ENCODE results near the gene PEAK3.

PEAK3 gene

GRCh38 chr19:2315121-2315817 lies 33.3 kb upstream of the PEAK3 start:
- no peak for DNase-seq

GRCh38 chr19:2312820-2313501 lies 31.0 kb upstream of the PEAK3 start:
- no peak for DNase-seq

DNA sequence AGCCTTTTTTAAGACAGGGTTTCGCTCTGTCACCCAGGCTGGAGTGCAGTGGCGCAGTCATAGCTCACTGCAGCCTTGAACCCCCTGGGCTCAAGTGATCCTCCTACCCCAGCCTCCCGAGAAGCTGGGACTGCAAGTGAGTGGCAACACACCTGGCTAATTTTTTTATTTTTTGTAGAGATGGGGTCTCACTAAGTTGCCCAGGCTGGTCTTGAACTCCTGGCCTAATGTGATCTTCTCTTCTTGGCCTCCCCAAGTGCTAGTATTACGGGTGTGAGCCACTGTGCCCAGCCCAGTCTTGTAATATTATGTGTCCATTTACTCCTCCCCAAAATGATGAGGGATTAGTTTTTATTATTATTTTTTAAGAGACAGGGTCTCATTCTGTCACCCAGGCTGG lies 29.1 kb upstream of the PEAK3 start:
- no peak for DNase-seq

- no peak for DNase-seq
Measured at GRCh38 chr19:2309734-2310362, 27.9 kb upstream of the PEAK3 start.

- DNase-seq = no peak
Measured at GRCh38 chr19:2308114-2308556, 26.2 kb upstream of the PEAK3 start, which contains the start of gene LINGO3. Gene LINGO3 (minus strand): TSS chr19:2308154. CDS start chr19:2291776, 16,378 bp downstream.

DNA sequence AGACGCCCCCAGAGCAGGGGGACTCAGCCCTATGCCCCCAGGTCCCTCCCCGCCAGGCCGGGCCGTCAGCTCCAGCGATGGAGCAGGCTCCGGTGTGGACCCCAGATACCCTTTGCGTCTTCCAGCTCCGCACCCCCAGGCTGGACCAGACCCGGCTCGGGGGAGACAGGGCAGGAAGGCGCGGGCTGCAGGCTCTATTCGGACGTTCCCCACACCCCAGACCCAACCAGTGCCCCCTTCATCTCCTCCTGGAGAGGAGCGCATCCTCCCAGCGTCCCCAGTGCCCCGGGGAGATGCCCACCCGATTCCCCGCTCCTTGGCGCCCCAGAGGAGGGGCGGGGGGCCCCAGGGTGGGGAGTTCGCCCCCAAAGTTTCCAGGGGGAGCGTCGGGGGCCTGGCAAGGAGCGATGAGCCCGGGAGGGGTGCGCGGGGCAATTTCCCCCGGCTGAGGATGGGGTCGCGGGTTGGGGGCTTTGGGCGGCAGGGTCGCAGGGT lies 25.6 kb upstream of the PEAK3 start:
- no peak for DNase-seq

DNA sequence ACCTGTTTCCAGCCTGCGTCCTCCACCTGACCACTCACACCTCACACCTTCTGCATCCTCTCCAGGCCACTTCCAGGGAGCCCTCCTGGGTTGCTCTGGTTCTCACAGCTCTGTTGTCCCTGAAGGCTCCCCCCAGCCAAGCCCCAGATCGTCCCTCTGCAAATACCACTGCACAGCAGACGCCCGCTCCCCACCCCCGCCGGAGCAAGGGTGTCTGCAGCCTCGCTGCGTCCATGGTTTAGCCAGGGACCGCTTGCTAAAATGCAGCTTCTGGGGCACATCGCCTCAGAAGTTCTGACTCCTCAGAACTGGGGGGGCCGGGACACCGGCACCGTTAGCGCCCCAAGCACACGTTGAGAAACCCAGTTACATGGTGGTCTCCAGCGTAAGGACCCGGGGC lies 25.0 kb upstream of the PEAK3 start:
- DNase-seq = no peak

DNA sequence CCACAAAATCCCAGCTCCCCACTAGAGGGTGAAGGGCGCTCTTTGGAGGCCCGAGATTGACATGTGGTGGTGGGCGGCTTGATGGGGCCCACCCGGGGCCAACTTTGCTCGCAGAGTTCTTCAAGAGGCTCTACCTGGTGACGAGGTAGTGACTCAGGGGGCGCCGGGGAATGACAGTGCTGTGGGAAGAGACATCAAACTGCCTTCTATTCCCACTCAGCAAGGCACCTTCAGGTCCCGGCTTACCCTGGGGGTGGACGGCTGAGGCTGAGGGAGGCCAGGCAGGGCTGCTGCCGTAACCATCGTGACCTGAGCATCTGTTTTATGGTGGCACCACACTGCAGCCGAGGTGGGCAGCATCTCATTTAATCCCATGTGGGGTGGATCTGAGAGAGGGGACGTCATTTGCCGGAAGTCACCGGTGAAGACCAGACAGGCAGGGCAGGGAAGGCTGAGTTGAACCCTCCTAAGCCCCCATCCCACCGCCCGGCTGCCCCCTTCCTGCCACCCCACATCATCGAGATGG lies 24.4 kb upstream of the PEAK3 start:
- DNase-seq = no peak

DNA sequence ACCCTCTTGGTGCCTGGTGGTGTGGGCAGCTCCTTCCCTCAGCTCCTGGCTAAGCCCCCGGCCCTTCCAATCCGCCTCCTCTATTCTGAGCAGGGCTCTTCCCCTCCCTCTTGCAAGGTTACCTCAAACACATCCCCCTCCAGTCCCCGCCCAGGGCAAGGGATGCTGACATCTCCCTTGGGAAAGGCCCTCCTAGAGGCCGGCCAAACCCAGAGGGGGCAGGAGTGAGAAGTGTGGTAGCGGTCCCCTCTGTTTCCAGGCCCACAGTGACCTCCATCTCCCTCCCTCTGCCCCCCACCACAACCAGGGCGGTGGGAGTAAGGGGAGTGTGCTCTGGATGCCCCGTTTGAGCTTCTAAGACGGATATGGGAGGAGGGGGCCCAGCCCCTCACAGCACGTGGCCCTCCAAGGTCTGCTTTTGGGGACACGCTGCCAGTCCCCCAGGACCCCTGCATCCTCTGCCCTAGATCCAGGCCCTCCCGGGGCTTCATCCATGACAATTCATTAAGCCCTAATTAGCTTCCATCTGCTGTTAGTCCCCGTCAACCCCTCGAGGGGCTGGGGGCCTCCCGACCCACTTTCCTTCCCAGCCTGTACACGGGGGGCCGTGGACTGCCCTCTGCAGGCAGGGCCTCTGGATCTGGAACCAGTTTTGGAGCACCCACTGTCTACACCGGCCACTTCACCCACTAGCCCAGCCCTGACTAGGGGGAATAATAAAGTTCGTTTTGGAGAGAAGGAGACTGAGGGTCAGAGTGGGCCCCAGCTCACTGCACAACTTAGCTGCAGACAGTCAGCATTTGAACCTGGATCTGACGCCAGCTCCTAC lies 23.7 kb upstream of the PEAK3 start:
- DNase-seq = no peak

GRCh38 chr19:2303211-2303798 lies 21.3 kb upstream of the PEAK3 start:
- no peak for DNase-seq

GRCh38 chr19:2302319-2303210 lies 20.6 kb upstream of the PEAK3 start:
- DNase-seq = peak; percentile 56

DNA sequence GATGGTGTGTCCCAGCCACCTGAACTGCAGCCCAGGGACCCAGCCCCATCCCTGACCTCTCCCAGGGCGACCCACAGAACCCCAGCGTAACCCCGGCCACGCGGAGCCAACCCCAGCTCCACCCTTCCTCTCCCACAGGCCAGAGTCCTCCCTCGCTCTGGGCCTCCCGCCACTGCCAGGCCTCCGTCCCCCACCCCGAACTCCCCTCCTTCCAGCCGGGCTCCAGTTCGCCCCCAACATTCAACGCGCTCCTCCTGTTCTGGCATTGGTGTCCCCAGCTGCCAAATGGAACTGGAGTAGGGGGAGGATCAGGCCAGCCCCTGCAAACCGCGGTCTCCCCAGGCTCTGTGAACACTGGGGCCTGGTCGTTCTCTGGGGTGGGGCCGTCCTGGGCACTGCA lies 18.6 kb upstream of the PEAK3 start:
- no peak for DNase-seq

- no peak for DNase-seq
Measured at GRCh38 chr19:2296141-2296540, 14.2 kb upstream of the PEAK3 start.

- no peak for DNase-seq
Measured at GRCh38 chr19:2294687-2295335, 12.8 kb upstream of the PEAK3 start.

DNA sequence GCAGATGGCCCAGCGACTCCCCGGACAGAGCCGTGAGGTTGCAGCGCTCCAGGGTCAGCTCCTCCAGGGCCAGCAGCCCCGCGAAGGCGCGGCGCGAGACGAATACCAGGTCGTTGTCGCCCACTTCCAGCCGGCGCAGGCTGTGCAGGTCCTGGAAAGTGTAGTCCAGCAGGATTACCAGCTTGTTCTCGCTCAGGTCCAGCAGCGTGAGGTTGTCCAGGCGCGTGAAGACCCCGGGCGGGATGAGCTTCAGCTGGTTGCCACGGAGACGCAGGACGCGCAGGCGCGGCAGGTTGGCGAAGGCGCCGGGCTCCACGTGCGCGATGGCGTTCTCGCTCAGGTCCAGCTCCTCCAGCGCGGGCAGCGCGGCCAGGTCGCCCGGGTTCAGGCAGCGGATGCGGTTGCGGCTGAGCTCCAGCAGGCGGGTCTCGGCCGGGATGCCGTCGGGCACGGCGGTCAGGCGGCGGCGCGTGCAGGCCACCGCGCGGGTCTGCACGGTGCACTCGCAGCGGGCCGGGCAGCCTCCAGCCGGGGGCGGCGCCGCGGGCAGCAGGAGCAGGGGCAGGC lies 9.3 kb upstream of the PEAK3 start:
- DNase-seq = no peak

GRCh38 chr19:2290441-2291184 lies 8.6 kb upstream of the PEAK3 start:
- no peak for DNase-seq

GRCh38 chr19:2289714-2290435 lies 7.9 kb upstream of the PEAK3 start:
- DNase-seq = peak; percentile 84

DNA sequence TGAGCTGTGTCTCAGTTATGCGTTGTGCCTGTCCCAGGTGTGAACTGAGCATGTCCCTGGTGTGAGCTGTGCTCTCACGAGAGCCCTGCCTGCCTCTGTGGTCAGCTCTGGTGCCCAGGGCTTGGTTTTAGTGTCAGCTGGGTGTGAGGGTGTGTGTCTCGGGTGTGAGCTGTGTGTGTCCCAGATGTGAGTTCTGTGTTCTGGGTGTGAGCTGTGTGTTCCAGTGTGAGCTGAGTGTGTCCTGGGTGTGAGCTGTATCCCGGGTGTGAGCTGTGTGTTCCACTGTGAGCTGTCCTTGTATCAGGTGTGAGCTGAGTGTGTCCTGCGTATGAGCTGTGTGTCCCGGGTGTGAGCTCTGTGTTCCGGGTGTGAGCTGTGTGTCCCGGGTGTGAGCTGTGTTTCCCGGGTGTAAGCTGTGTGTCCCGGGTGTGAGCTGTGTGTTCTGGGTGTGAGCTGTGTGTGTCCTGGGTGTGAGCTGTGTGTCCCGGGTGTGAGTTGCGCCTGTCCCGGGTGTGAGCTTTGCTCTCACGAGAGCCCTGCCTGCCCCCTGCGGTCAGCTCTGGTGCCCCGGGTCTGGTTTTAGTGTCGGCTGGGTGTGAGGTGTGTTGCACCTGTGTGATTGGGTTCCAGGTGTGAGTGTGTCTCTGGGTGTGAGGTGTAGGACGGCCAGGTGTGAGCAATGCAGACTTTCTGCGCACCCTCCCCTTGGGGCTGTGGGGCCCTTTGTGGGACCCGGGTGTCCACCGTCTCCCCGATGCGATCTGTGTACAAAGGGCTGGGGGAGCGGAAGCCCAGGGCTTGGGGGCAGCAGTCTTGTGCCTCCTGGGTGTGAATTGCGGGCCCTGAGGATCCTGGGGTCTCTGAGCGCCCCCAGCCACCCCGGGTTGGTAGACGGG lies 7.1 kb upstream of the PEAK3 start:
- DNase-seq = no peak

All from suppressor macrophage treated with lipopolysaccharide for 4 hours (primary cell).